HG02588 (cell line): ENCODE measurements around the gene ADAMTS12.
"Not testable (repeated sequence)": the region's sequence is repeated elsewhere in the genome, so short reads cannot be mapped to it uniquely, and the experiment has no call there.

Experiments
- ATAC-seq: cut with Tn5 transposase; IDR thresholded peaks from one replicate; pipeline ENCODE4 v1.9.1; 2021; ENCODE audit warnings: mild to moderate bottlenecking, moderate library complexity; ENCODE audit not compliant: unreplicated experiment

ADAMTS12 gene

GRCh38 chr5:33604503-33604902 is 287.3 kb downstream of the ADAMTS12 start:
- ATAC-seq: no peak

GRCh38 chr5:33601881-33602280 is 289.9 kb downstream of the ADAMTS12 start:
- ATAC-seq: no peak

GRCh38 chr5:33595303-33595702 is 296.5 kb downstream of the ADAMTS12 start:
- ATAC-seq: no peak

- ATAC-seq: no peak
Observed at GRCh38 chr5:33594006-33594405, 297.8 kb downstream of the ADAMTS12 start.

- no peak for ATAC-seq
Observed at GRCh38 chr5:33592245-33592644, 299.5 kb downstream of the ADAMTS12 start.

- peak; percentile 76 for ATAC-seq
Observed at GRCh38 chr5:33588654-33589372, 303.0 kb downstream of the ADAMTS12 start.

- no peak for ATAC-seq
Observed at GRCh38 chr5:33583332-33583731, 308.5 kb downstream of the ADAMTS12 start.

- ATAC-seq: no peak
Observed at GRCh38 chr5:33582417-33582816, 309.4 kb downstream of the ADAMTS12 start.

GRCh38 chr5:33579789-33580188 is 312.0 kb downstream of the ADAMTS12 start:
- no peak for ATAC-seq

GRCh38 chr5:33579152-33579551 is 312.6 kb downstream of the ADAMTS12 start:
- ATAC-seq: no peak

GRCh38 chr5:33576726-33577590 is 314.8 kb downstream of the ADAMTS12 start:
- ATAC-seq: no peak

GRCh38 chr5:33565324-33565723 is 326.5 kb downstream of the ADAMTS12 start:
- no peak for ATAC-seq

GRCh38 chr5:33563983-33564908 is 327.5 kb downstream of the ADAMTS12 start:
- ATAC-seq: no peak

- no peak for ATAC-seq
Observed at GRCh38 chr5:33563530-33563929, 328.3 kb downstream of the ADAMTS12 start.

- no peak for ATAC-seq
Observed at GRCh38 chr5:33558489-33558888, 333.3 kb downstream of the ADAMTS12 start.

GRCh38 chr5:33557605-33558004 is 334.2 kb downstream of the ADAMTS12 start:
- ATAC-seq: no peak

GRCh38 chr5:33556330-33557328 is 335.2 kb downstream of the ADAMTS12 start:
- ATAC-seq: no peak

- ATAC-seq: no peak
Observed at GRCh38 chr5:33549982-33550567, 341.7 kb downstream of the ADAMTS12 start.

GRCh38 chr5:33539790-33540189 is 352.0 kb downstream of the ADAMTS12 start:
- ATAC-seq: not testable (repeated sequence)
